ENCODE measurements around the gene RASL11A. TPM values are rescaled to one million over a fixed set of nuclear protein-coding genes. Genes with fewer than 3 reads are reported as not detected.
A peak's percentile ranks its signal among the peaks of the same experiment; 100 is the strongest.
"Not testable (repeated sequence)": the region's sequence is repeated elsewhere in the genome, so short reads cannot be mapped to it uniquely, and the experiment has no call there.

The RASL11A gene, protein sequence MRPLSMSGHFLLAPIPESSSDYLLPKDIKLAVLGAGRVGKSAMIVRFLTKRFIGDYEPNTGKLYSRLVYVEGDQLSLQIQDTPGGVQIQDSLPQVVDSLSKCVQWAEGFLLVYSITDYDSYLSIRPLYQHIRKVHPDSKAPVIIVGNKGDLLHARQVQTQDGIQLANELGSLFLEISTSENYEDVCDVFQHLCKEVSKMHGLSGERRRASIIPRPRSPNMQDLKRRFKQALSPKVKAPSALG
- 2.5 TPM for total RNA-seq

DNA sequence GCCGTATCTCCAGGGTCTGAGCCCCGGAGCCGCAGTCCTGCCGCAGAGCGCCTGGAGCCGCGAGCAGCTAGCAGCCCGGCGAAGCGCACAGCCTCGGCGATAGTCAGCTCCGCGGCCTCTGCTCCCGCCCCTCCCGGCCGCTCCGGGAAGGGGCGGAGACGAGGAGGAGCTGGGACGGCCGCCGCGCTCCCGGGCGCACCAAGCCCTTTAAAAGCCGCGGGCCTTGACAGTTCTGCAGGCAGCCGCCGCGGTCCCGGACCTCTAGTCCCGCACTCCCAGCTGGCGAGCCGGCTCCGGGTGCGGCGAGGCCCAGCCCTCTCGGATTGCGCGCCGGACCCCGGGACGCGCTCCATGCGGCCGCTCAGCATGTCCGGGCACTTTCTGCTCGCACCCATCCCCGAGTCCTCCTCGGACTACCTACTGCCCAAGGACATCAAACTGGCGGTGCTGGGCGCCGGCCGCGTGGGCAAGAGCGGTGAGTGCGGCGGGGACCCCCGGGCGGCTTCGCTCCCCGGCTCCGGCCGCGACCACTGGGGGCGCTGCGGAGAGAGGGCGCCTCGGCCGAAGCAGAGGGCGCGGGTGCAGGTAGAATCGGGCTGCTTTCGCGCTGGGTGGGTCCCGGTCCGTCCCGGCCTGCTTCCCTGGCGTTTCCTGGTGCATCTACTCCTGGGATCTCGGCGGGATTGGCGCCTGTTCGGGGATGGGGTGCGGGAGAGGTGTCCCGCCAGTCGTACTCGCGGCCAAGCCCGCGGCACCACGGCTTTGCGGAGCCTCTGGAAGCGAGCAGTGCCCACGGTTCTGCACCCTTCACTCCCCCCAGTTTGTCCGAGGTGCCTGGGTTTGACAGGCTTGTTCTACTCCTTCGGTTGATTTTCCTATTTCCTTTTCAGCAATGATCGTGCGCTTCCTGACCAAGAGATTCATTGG lies at the start of gene RASL11A:
TSS of gene RASL11A (plus strand) at position 237 of the 927 bp plus-strand sequence. CDS start at position 352, 115 bp downstream.
- peak; percentile 75 for DNase-seq

DNA sequence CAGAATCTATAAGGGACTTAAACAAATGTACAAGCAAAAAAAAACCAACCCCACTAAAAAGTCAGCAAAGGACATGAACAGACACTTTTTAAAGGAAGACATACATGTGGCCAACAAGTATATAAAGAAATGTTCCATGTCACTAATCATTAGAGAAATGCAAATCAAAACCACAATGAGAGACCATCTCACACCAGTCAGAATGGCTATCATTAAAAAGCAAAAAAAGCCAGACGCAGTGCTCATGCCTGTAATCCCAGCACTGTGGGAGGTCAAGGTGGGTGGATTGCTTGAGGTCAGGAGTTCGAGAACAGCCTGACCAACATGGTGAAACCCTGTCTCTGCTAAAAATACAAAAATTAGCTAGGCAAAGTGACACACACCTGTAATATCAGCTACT lies 48.5 kb upstream of the RASL11A start:
- not testable (repeated sequence) for DNase-seq

DNA sequence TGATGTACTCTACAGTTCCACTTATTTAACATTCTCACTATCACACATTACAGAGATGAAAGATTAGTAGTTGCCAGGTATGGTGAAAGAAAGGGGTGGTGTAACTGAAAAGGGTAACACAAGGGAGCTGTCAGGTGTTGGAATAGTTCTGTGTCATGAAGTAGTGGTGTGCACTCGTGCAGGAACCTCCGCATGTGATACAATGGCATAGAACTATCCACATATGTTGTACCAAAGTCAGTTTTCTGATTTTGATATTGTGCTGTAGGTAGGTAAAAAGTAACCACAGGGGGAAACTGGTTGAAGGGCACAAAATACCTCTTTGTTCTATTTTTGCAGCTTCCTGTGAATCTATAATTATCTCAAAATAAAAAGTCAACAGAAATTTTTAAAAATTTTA lies 43.6 kb upstream of the RASL11A start:
- no peak for DNase-seq

DNA sequence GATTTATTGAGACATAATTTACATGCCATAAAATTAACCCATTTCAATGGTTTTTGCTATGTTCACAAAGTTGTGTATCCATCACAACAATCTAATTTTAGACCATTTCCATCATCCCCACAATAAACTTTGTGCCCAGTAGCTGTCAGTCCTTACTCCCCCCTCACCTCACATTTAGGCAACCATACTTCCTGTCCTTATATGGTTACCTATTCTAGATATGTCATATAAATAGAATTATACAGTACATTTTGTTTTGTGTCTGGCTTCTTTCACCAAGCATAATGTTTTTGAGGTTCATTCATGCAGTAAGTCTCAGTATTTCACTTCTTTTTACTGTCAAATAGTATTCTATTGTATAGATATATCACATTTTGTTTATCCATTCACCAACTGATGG lies 42.5 kb upstream of the RASL11A start:
- no peak for DNase-seq

DNA sequence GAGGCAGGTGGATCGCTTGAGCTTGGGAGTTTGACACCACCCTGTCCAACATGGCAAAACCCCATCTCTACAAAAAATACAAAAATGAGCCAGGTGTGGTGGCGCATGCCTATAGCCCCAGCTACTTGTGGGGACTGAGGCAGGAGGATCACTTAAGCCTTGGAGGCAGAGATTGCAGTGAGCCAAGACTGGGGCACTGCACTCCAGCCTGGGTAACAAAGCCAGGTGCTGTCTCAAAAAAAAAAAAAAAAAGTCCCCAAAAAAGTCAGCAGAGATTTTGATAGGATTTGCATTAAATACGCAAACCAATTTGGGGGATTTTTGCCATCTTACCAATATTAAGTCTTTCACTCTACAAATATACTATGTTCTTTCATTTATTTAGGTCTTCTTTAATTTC lies 41.0 kb upstream of the RASL11A start:
- no peak for DNase-seq

DNA sequence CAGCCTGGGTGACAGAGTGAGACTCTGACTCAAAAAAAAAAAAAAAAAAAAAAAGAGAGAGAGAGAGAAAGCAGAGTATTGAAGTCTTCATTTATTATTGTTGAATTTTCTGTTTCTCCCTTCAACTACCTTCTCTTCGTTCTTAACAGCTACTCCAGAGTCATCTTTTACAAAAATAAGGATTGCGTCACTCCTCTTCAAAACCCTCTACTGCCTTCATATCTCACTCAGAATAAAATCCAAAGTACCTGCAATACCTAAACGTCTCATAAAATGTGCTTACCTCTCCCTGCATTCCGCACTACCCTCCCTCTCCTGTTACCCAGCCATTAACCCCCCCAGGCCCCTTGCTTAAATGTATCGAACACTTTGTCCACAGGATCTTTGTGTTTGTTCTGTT lies 36.7 kb upstream of the RASL11A start:
- no peak for DNase-seq

DNA sequence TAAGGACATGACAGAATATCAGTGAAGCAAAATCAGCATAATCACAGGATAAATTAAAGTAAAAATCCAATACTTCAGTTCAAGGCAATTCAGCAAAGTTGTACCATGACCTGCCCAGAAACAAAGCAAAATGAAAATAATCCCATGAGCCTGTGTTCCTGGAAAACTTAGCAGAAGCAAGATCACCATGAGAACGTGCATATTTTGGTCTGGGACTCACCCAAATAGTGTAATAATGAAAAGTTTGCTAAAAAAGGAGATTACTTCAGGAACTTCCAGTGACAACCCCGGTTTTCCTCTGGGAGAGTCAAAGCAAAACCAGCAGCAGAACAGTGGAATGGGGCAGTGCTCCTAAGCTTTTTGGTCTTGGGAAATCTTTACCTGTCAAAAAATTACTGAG lies 34.2 kb upstream of the RASL11A start:
- no peak for DNase-seq

DNA sequence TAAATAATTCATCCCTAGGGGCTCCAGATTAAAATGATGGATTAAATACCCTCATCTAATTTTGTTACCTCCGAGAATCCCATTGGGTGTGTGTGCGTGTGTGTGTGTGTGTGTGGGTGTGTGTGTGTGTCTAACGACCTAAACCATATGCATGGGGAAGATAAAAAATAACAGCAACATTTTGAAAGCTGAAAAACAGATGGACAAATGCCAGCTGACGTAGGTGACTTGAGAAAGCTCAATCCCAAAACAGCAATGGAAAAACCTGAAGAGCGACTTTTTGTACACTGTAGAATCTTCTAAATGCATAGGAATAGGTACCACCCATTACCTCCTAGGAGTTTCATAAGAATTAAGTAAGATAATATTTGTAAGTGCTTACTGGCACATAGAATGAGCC lies 27.9 kb upstream of the RASL11A start:
- no peak for DNase-seq

DNA sequence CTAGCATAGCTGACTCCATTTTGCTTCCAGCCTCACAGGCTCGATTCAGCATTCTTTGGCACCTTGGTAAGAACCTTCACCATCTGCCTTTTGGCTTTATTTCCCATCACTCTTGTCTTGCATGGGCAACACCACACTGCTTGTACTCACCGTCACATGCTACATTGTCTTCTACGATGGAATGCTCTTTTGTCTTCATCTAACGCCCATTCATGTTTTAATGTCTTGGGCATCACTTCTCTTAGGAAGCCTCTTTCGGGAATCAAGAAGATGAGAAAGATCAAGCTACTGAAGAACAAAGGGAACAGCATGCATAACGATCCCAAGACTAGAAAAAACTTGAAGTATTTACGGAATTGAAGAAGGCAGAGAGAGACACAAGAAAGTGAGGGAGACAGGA lies 25.0 kb upstream of the RASL11A start:
- DNase-seq, result no peak

DNA sequence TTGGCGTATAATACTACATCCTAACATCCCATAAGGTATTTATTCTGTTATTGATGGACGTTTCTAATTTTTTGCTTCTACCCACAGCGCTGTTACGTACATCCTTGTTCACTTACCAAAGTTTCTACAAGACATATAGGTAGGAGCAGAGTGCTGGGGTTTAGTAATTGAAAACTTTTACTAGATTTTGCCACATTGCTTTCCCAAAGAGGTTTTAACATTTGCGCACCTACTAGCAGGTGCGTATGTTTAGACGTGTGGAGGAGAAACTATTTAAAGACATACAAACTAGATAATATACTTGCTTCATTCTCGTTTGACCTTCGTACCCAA lies 19.8 kb upstream of the RASL11A start:
- DNase-seq, result no peak

DNA sequence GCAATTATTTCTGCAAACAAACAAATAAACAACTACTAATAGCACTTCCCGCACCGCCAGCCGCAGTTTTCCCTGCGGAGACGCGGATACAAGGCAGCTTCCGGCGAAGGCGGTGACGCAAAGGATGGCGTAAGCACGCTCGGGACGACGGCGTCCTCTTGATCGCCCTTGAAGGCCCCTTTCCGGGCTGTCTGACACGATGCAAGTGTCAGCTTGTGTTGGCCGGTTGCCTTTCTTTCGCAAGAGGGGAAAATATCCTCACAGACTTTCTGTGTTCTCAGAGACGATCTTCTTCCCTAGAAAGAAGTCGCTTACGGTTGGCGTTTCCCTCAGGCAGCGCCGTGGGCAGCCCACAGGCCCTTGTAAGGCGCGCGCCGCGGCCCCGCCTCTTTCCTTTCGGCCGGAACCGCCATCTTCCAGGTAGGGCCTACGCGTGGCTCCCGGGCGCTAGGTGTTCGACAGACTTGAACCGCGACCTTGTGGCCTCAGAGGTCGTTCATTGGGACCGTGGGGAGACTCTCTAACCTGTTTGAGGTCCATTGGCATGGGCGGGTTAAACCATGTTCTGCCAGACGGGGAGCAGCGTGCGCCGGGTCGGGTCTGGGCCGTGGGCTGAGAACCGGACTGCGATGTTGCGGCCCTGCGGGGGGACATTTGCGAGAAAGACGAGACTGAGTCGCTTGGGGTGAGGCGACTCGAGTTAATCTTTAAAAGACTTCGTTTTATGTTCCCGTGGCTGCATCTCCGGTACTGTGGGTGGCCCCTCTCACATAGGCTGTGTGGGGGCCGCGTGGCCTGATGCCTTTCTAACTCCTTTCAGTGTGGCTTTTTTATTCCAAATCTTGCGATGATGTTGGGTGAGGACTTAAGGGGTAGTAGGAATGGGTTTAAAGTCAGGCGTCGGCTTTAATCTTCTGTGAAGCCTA lies 19.2 kb upstream of the RASL11A start, which contains the start of gene RPL21:
TSS of gene RPL21 (plus strand) at position 393 of the 926 bp plus-strand sequence. CDS start 2,219 bp downstream, outside the sequence.
- peak; percentile 89 for DNase-seq

DNA sequence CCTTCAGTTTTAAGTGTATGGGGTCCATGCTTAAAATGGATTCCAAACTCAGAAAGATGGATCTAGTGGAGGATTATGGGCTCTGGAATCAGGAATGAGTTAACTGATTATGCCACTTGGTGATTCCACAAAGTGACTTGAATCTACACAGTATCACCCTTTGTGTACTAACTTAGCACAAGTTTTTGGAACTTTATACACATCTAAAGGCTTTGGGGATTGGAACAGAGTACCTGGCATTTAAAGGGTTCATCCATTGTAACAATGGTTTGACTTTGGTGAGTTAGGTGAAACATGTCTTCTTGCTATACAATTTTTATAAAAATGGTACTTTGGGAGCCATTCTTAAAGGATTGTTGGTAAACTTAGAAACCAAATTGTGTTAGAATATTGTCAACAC lies 18.2 kb upstream of the RASL11A start:
- DNase-seq, result no peak

DNA sequence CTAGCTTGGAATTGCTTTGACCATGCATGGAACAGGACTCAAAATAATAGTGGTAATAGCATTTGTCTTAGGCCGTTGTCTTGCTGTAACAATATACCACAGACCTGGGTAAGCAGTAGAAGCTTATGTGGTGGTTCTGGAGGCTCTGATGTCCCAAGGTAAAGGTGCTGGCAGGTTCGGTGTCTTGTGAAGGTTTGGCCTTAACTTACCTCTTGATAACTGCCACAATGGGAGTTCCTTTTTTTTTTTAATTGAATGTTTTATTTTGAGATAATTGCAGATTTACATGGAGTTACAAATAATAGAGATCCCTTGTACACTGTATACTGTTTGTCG lies 13.4 kb upstream of the RASL11A start:
- no peak for DNase-seq

DNA sequence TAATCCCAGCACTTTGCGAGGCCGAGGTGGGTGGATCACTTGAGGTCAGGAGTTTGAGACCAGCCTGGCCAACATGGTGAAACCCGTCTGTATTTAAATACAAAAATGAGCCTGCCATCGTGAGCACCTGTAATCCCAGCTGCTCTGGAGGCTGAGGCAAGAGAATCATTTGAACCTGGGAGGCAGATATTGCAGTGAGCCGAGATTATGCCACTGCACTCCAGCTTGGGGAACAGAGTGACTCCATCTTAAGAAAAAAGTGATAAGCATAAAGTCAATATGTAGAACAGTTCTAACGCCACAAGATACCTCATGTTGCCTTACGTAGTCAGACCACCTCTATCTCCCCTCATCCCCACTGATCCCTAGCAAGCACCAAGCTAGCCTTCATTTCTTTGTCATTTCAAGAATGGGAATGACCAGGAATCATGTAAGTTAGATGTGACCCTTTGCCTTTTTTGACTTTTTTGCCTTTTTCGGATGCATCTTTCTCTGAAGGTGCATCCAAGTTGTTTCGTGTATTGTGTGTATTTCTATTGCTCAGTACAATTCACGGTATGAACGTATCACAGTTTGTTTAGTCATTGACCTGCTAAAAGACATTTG lies 12.9 kb upstream of the RASL11A start:
- no peak for DNase-seq

DNA sequence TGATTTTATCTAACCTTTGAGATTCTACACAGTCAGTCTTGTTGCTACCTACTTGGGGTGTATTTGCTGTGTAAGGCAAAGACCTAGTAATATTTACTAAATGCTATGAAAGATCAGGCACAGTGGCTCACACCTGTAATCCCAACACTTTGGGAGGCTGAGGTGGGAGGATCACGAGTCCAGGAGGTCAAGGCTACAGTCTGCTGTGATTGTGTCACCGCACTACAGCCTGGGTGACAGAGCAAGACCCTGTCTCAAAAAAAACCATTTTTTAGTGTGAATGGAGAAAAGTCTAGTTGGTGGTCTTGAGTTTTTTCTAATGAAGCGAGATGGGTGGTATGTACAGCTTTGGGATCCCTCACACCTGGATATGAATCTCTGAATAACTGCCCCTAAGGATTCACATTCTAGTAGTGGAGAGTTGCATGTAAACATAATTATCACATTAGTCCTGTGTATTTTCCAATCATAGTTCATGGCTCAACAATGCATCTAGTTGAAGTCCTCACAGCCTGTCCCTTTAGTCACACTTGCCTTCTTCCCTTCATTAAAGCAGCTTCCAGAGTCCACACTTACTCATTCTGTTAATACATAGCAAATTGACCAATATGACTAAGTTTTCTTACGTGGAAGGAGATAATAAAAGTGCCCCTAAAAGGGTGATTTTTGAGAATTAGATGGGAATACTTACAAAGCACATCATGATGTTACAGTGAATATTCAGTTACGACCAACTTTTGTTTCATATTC lies 11.8 kb upstream of the RASL11A start:
- no peak for DNase-seq

DNA sequence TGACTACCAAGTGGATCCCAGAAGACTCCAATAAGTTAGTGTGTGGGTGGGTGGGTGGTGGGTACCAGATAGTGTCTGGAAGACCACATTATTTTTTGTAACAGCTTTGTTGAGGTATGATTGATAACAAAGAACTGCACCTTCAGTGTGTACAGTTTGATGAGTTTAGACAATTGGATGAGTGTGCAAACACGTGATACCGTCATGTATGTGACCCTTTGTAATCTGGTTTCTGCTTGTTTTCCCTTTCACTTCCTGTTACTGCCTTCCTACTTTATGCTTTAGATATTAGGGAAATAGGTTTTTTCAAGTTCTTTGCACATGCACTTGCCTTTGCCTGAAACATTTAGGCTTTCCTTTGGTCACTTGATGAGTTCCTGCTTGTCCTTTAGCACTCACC lies 10.8 kb upstream of the RASL11A start:
- no peak for DNase-seq

DNA sequence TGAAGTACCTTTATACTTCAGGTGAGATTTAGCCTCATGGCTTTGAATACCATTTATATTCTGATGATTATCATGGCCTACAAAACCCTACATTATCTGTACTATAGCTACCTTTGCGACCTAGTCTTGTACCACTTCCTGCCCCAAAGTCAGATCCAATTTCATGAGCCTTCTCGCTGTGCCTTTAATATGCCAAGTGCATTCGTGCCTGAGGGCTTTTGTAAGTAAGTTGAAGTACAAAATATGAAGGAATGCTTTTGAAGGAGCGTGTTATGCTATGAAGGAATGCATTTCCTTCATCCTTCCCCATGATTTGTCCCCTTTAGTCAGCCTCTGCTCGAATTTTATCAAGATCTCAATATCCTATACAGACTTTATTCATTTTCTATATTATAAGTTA lies 9.2 kb upstream of the RASL11A start:
- DNase-seq, result no peak

DNA sequence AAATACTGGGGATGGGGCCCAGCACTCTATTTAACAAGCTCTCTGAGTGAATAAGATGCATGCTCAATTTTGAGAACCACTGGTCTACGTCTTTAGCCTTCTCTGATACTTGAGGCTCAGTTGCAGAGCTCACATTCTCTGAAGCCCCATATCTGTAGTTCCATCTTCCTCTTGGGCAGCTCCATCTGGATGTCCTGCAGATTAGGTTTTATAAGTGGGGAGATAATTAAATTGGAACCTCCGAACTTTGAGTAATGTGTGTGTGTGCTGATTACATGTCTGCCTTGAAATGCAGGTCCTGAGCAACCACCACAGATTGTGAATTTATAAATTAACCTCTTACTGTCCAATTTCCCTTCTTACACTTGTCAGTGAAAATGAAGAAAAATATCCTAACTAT lies 7.2 kb upstream of the RASL11A start:
- DNase-seq, result no peak

DNA sequence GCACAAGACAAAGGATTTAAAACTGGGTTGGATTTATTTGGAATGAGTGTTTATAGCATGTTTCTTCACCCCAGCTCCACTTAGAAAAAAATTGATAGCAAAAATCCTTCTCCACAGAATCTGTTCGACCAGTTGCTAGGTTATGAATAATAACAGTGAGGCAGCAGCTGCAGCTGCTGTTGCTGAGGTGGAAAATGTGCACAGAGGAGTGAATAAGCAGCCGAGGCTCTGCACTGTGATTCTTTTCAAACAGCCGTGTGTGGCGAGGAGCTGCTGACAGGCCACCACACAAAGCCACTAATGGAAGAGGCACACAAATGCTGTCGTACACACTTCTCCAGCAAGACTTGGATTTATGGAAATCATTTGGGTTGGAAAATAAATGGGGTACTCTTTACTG lies 6.4 kb upstream of the RASL11A start:
- DNase-seq, result peak; percentile 18

DNA sequence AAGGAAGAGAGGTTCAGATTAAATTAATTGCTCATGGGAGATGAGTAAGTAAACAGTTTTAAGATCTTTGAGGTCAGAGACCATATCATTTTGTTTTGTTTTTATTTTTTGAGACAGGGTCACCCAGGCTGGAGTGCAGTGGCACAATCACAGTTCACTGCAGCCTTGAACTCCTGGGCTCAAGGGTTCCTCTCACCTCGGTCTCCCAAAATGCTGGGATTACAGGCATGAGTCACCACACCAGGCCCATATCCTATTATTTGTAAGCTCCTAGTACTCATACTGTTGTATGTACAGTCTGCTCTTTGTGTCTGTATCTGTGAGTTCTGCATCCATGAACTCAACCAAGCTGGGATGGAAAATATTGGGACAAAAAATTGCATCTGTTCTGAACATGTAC lies 6.0 kb upstream of the RASL11A start:
- DNase-seq, result no peak

DNA sequence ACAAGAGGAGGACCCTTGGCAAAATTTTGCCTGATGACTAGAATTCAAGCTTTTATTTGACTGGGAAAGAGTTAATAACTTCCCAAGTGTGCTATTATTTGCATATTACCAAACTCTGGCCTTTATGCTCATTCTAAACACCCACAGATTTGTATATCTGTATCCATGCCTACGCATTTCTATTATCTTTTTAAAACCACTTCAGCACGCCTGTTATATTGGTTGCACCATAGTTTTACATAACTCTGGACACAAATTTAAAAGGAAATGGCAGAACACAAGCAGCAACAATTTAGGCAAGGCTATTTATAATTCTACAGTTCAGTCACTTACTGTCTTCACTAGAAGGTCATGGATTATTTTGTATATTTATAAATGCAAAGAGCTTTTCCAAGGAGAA lies 3.7 kb upstream of the RASL11A start:
- no peak for DNase-seq

DNA sequence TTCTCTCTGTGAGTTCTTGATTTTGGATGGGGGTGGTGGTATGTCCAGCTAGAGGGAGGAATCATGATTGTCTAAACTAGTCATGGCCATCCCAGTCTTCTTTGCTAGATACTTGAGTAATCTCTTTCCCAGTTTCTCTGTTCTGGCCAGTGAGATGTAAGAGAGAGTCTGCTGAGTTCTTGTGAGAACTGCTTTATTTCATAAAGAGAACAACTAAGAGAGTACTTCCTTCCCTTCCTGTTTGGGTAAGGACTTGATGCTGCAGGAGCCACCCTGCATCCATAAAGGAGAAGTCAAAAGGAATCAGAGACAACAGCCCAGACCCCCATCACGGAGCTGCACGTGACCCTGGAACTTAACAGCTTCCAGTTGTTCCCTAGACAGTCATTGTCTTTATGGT lies 3.0 kb upstream of the RASL11A start:
- no peak for DNase-seq

Data from occipital lobe (tissue), 2 donors.